OCI-LY3 (cell line): ENCODE data around the gene KBTBD8.

ENCODE experiments used
- H2AFZ ChIP-seq: fragments of 200-600, 300-600 bp; shearing (Covaris generic); 2 replicates; pipeline ENCODE4 v1.6.0; 2014; ENCODE audit warnings: antibody characterized with exemption, low read depth, low read length
- H3K27ac ChIP-seq: fragments of 200-600, 300-600 bp; sonication (generic); 2 replicates; pipeline ENCODE4 v1.5.1; 2014; ENCODE audit warnings: mild to moderate bottlenecking, low read length, moderate library complexity, mixed read lengths
- H3K27me3 ChIP-seq: fragments of 200-600, 300-600 bp; sonication (generic); 2 replicates; pipeline ENCODE4 v1.6.1; 2014; ENCODE audit warnings: low read depth, low read length, mixed read lengths
- H3K36me3 ChIP-seq: fragments of 200-600, 300-600 bp; sonication (generic); replicated peaks from 2 replicates; pipeline ENCODE3; 2014; ENCODE audit warnings: low read depth, low read length, mixed read lengths
- H3K4me1 ChIP-seq: fragments of 300-600, 200-600 bp; sonication (generic); 2 replicates; pipeline ENCODE4 v1.6.1; 2014; ENCODE audit warnings: low read length, mixed read lengths
- H3K4me2 ChIP-seq: fragments of 200-600, 300-600 bp; sonication (generic); 2 replicates; pipeline ENCODE4 v1.6.1; 2014; ENCODE audit warnings: low read length, mixed read lengths
- H3K4me3 ChIP-seq: fragments of 300-600, 200-600 bp; sonication (generic); 2 replicates; pipeline ENCODE4 v1.5.1; 2014; ENCODE audit warnings: antibody characterized with exemption, mild to moderate bottlenecking, low read length, moderate library complexity
- H3K79me2 ChIP-seq: fragments of 300-600, 200-600 bp; shearing (Covaris generic); 2 replicates; pipeline ENCODE4 v1.6.1; 2014; ENCODE audit warnings: mild to moderate bottlenecking, low read length, mixed read lengths
- H3K9ac ChIP-seq: fragments of 300-600, 200-600 bp; shearing (Covaris generic); 2 replicates; pipeline ENCODE4 v1.6.0; 2014; ENCODE audit warnings: mild to moderate bottlenecking, low read length, moderate library complexity
- H3K9me3 ChIP-seq: fragments of 200-600, 300-600 bp; shearing (Covaris generic); 2 replicates; pipeline ENCODE4 v1.6.1; 2014; ENCODE audit warnings: low read length, mixed read lengths; ENCODE audit not compliant: insufficient read depth
- H4K20me1 ChIP-seq: fragments of 200-600, 300-600 bp; sonication (generic); 2 replicates; pipeline ENCODE4 v1.6.1; 2016; ENCODE audit warnings: low read length, mixed read lengths; ENCODE audit not compliant: insufficient read depth
- CTCF ChIP-seq: fragments of 200-600, 300-600 bp; sonication (generic); IDR thresholded peaks from 2 replicates; pipeline ENCODE4 v1.5.1; 2014; ENCODE audit warnings: antibody characterized with exemption, low read length, low read depth
- EZH2phosphoT487 ChIP-seq: fragments of 200-600 bp; shearing (Covaris generic); IDR thresholded peaks from 2 replicates; pipeline ENCODE4 v1.6.1; 2018; ENCODE audit warnings: antibody characterized with exemption, mixed run types, low read depth

The KBTBD8 gene

GRCh38 chr3:67018789-67019526, 20.9 kb downstream of the KBTBD8 start:
- peak overlapping the region; percentile 90 for H3K4me2 ChIP-seq
- H3K4me3 ChIP-seq = peak overlapping the region; percentile 61
- H3K79me2 ChIP-seq = no peaks in the 10 kb centered on the region
- peaks cover 9% of the 10 kb centered on the region for H3K27me3 ChIP-seq
- H4K20me1 ChIP-seq = no peaks in the 10 kb centered on the region
- no peaks in the 10 kb centered on the region for H3K9me3 ChIP-seq
- no peak overlapping the region for H3K27ac ChIP-seq
- H3K36me3 ChIP-seq = peaks cover 5% of the 10 kb centered on the region
- H3K9ac ChIP-seq = peak overlapping the region; percentile 22; the same call in 1 of the 2 replicates
- H3K4me1 ChIP-seq = peaks cover 46% of the 10 kb centered on the region
- TF ChIP-seq EZH2phosphoT487 (no peak), CTCF (no peak)
- peak overlapping the region; percentile 35; the same call in 1 of the 2 replicates for H2AFZ ChIP-seq

GRCh38 chr3:67028001-67028784, 30.1 kb downstream of the KBTBD8 start:
- no peaks in the 10 kb centered on the region for H3K36me3 ChIP-seq

GRCh38 chr3:67030785-67031740, 33.0 kb downstream of the KBTBD8 start:
- peaks cover 39% of the 10 kb centered on the region for H3K4me1 ChIP-seq
- H3K36me3 ChIP-seq = no peaks in the 10 kb centered on the region
- H3K4me3 ChIP-seq = peak overlapping the region; percentile 2
- no peaks in the 10 kb centered on the region for H4K20me1 ChIP-seq
- peak overlapping the region; percentile 64 for H3K27ac ChIP-seq
- H3K4me2 ChIP-seq = peak overlapping the region; percentile 47
- peak overlapping the region; percentile 61 for H2AFZ ChIP-seq
- no peaks in the 10 kb centered on the region for H3K79me2 ChIP-seq
- no peaks in the 10 kb centered on the region for H3K27me3 ChIP-seq
- TF ChIP-seq EZH2phosphoT487 (no peak), CTCF (no peak)
- peak overlapping the region; percentile 40 for H3K9ac ChIP-seq
- H3K9me3 ChIP-seq = no peaks in the 10 kb centered on the region

More at GRCh38 chr3:67028001-67028784, 30.1 kb downstream of the KBTBD8 start:
- Histone ChIP-seq H3K4me1 (peaks cover 33% of the 10 kb centered on the region), H3K9ac (no peak overlapping the region), H3K9me3 (no peaks in the 10 kb centered on the region), H3K4me2 (no peak overlapping the region), H3K4me3 (no peak overlapping the region), H3K27ac (no peak overlapping the region), H3K79me2 (no peaks in the 10 kb centered on the region), H3K27me3 (no peaks in the 10 kb centered on the region), H2AFZ (no peak overlapping the region), H4K20me1 (no peaks in the 10 kb centered on the region)
- TF ChIP-seq EZH2phosphoT487 (no peak), CTCF (no peak)
